T47D (cell line): ENCODE data around the gene RWDD1.
A peak's percentile ranks its signal among the peaks of the same experiment; 100 is the strongest.

Source experiments
- DNase-seq, 2 experiments: peaks; one replicate each; pipeline versions ENCODE4 v3.0.0 to v3.0.0-alpha.2; 2011 to 2012; ENCODE audit warnings: low read depth in 1 of 2, low spot score in 1 of 2
- JUND ChIP-seq: IDR thresholded peaks from 2 replicates; pipeline ENCODE4 v1.6.1; 2012; ENCODE audit warnings: low read depth
- in situ Hi-C: cut with HindIII; loops from 2 replicates; pipeline ENCODE4 v1.10.0; 2016; ENCODE audit warnings: low sequenced_read_pairs, low pct_unique_long_range_greater_than_20kb

Gene RWDD1

DNA sequence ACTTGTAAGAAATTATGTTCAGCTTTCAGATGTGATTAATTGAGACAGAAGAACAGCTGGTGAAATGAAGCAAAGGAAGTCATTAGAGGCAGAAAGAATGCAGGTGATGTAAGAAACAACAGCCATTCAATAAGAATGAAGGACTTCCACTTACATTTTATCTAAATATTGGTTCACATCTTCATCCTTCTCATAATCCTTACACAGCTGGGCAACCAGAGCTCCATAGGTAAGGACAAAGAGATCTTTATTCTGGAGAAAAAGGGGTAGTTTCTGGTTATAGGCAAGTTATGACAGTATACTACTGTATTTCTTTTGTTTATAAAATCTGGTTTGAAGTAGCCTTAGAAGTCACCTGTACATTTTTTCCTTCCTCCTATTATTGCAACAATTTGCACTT, 28.2 kb upstream of the RWDD1 start:
- in situ Hi-C loops, result no loop called here
- no peak for DNase-seq
- no peak for TF ChIP-seq JUND

DNA sequence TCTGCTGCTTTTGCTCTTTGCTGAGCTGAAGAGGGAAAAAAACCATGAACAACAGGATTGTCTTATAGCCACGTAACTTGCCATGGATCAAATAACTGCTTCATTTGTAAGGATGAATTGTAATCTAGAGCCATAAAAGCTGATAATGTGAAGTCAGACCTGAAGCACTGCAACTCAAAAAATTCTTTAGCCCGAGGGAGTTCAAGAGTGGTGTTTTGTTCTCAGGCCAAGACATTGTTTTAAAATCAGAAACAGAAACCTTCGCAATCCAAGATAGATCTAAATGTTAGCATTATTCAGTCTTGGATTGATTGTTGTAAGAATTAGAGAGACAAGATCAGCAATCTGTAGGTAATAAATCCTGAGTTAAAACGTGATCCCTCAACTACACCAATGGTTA, 25.7 kb upstream of the RWDD1 start, which contains the start of gene TRAPPC3L:
Gene TRAPPC3L, minus strand, starts transcription at position 34 of the 400 bp plus-strand sequence. CDS start 170 bp downstream, outside the sequence.
- no peak for DNase-seq
- TF ChIP-seq JUND, result no peak
- in situ Hi-C loops, result no loop called here

DNA sequence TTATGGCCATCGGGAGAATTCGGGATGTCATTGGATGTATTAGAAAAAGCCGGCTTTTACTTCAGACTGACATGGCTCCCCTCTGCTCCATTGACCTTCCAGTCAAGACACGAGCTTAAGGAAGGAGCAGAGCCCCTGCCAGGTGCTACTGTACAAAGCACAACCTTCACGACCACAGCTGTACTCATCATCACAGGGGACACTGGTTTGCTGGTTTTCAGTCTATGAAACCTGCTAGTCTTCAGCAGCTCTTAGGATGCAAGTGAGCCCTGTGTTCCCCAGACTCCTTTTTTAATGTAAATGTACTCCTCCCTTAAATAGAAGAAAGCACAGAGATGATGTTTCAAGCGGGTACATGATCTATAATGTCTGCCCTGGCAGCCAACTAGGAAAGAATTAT, 23.9 kb upstream of the RWDD1 start:
- TF ChIP-seq JUND, result no peak
- DNase-seq, result no peak
- in situ Hi-C loops, result no loop called here

DNA sequence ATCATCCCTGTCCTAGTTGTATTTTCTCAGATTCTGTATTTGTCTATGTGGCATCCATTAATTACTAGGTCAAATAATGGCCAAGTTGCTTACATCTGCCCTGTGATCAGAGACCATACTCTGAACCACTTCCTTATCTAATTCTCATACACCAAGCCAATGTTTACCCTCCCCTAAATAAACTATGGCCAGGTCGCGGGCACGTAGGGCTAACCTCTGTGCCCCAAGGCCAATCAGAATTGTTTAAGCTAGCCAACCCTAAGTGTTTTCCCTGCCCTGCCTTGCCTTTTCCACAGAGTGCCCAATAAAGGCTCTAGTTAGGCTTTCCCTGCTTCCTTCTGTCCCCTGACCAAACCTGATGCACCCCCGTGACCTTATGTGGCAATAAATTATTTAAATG, 20.5 kb upstream of the RWDD1 start:
- DNase-seq, result no peak
- in situ Hi-C loops, result no loop called here
- no peak for TF ChIP-seq JUND

DNA sequence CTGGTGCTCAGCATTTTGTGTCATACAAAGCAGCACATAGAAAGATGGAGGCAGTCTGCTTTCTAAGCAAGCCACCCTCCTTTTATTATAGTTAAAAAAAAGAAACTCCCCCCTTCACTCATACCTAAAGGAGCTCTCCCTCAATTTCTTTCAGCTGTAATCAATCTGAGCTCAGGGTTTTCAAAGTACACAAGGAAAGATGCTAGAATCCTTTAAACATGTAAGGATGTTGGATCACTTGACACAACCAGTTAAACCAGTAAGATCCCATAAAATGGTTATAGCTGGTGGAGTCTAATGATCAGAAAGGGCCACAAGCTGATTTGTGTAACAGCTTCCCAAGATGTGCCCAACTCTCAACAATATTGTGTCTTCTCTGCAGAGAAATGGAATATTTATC, 17.9 kb upstream of the RWDD1 start, which contains the start of gene CALHM4:
Gene CALHM4, plus strand, starts transcription at position 301 of the 400 bp plus-strand sequence. Its CDS starts 43 bp downstream, at position 344.
- in situ Hi-C loops, result no loop called here
- no peak for TF ChIP-seq JUND
- DNase-seq, result no peak

DNA sequence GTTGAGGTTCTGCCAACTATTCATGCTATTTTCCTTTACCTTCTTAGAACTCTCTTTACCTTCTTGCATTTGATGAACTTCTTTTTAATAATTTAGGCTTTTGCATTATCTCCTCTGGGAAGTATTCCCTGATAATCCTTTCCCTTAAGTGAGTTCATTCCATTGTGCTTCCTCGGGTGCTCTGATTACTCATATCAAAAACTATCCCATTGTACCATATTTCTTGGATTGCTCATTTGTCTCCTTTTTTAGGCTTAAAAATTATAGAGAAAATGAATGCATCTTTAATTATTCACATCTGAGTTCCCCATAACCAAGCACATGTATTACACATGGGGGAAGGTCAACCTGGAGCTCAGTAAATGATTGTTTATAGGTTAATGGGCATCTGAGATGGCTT, 15.2 kb upstream of the RWDD1 start:
- no peak for TF ChIP-seq JUND
- DNase-seq, result no peak
- in situ Hi-C loops, result no loop called here

DNA sequence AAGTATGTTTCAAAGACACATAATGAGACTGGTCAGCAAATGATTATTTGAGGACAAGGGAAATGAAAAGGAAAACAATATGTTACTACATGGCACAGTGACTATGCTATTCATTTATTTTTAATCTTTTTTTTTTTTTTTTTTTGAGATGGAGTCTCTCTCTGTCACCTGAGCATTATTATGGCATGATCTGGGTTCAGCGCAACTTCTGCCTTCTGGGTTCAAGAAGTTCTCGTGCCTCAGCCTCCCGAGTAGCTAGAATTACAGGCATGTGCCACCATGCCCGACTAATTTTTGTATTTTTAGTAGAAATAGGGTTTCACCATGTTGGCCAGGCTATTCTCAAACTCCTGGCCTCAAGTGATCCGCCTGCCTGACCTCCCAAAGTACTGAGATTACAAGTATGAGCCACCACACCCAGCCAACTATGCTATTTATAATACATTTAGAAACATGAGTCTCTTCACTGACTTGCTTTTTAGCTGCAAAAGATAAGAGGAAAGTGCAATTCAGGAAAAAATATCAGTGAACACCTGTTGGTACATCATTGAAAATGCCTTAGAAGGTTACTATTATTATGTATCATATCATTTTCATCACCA, 14.4 kb upstream of the RWDD1 start:
- in situ Hi-C loops, result no loop called here
- no peak for TF ChIP-seq JUND
- no peak for DNase-seq

DNA sequence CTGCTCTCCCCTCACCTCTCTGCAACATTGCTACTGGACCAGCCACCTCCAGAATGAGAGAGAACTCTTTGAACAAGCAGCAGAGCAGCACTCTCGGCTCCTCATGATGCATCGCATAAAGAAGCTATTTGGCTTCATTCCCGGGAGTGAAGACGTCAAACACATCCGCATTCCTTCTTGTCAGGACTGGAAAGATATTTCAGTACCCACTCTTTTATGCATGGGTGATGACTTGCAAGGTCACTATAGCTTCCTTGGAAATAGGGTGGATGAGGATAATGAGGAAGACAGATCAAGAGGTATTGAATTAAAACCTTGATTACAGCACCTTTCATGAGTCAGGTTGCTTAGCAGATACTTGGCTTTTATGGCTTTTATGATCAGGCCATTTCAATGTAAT, 13.4 kb upstream of the RWDD1 start:
- DNase-seq, result peak in 1 of 2 experiments; percentile 61
- no peak for TF ChIP-seq JUND
- in situ Hi-C loops, result no loop called here

DNA sequence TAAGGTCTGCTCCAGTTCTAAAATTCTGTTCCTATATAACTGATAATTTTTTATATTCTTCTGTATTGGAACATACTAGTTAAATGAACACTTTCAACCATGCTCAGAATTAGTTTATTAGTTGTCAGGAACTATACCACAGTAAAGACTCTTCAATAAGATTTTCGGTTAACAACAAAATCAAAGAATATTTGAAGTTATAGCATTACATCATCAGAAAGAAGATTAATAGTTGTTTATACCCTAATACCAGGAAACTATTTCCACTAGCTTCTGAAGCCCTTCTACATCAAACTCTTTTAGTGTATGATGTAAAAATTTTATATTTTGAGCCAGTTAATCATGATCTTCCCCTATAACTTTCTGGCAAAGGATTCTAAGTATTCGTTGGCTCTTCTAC, 11.2 kb upstream of the RWDD1 start:
- TF ChIP-seq JUND, result no peak
- DNase-seq, result no peak
- in situ Hi-C loops, result no loop called here

DNA sequence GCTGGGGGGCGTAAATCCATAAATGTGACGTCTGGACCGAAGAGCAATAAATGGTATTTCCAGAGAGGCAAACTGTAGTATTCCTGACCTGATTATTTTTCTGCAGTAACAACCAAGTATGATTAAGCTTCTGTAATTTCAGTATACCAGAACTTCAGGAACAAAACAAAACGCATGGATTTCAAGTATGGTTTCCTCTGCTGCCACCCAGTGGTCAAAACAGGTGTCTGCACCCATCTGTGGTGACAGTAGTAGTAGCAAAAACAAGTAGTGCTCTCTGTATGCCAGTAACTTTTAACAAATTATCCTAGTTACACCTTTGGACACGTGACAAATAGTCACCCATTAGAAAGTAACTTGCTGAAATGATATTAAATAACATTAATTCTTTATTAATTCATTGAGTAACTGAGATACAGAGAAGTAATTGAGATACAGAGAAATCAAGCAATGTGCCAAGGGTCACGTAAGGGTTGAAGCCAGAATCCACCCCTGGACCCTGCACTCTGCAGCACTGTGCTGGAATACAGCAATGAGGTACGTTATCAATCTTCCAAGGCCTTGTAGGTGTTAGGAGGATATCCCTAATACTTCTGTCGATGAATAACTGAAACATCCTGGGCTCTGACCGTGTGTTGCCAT, 9.8 kb upstream of the RWDD1 start:
- in situ Hi-C loops, result no loop called here
- TF ChIP-seq JUND, result no peak
- peak; percentile 21 to 66 for DNase-seq

DNA sequence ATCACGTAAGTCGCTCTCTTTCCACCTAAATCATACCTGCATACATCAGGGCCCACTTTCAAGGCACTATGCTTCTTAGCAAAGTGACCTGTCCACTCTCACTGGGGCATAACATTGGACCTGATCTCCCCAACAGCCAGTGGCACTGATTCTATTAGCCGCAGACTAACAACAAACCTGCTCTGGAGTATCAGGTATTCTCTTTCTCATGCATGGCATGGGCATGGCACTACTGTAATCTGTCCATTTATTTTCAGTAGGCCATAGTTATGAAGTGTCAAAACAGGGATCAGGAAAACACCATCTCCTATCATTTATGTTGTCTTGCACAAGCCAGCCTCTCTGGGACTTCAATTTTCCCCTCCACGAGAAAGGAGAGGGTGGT, 9.3 kb upstream of the RWDD1 start:
- in situ Hi-C loops, result no loop called here
- TF ChIP-seq JUND, result no peak
- DNase-seq, result no peak

DNA sequence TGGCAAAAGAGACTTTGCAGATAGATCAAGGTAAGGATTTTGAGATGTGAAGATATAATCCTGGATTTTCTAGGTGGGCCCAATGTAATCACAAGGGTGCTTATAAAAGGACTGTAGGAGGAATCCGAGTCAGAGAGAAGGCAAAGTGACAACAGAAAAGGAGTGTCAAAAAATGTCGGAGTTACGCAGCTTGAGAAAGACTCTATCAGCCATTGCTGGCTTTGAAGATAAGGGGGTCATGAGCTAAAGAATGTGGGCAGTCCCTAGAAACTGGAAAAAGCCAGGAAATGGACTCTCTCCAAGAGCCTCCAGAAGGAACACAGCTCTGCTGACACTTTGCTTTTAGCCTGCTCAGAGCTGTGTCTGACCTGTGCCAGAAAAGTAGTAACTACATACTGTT, 8.7 kb upstream of the RWDD1 start:
- in situ Hi-C loops, result no loop called here
- no peak for TF ChIP-seq JUND
- DNase-seq, result no peak

DNA sequence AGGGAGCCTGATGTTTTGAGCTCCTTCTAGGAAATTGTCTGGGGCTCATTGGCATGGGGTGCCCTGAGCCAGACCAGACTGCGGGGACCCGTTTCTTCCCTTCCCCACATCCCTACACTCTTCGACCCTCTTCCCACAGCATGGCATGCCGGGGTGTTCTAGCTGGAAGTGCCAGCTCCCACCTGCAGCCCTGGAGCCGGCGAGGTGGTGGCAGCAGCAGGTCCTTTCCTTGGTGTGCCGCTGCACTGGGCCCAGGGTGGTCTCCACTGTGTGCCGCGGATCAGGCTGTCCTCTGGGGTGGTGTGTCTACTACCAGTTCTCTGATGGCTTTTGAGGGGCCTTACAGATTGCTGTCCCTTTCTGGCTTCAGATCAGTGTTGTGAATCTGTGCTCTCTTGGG, 7.5 kb upstream of the RWDD1 start:
- DNase-seq, result no peak
- no peak for TF ChIP-seq JUND
- in situ Hi-C loops, result no loop called here

DNA sequence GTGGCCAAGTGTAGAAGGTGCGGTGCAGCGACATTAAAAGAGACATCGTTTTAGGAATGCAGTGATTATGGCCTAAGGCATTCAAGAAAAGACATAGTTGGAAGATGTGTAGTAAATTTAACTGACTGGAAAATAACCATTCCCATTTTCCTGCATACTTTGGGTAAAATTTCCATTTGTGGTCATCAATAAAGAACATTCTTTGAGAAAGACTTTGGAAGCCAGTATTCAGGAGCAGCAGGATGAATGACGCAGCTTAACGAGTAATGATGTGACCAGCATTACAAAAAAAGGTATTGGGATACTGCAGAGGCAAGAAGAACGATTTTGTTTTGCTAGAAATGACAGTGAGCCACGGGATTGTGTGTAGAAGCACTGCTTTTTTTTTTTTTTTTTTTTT, 7.0 kb upstream of the RWDD1 start:
- DNase-seq, result no peak
- in situ Hi-C loops, result no loop called here
- TF ChIP-seq JUND, result no peak
